Esophagus squamous epithelium (tissue), 5 donors: ENCODE data around the gene CFAP70. TPM values are rescaled to one million over a fixed set of nuclear protein-coding genes. Genes with fewer than 3 reads are reported as not detected.

ENCODE experiments used
- DNase-seq: peaks from one replicate; lab custom pipeline; 2025; lab: John Stamatoyannopoulos, UW
- H3K27ac ChIP-seq, 4 donors: fragments of 200-600 bp; sonication (generic); one replicate each; pipeline ENCODE4 v1.5.1; 2016 to 2019; ENCODE audit warnings: mild to moderate bottlenecking in 1 of 4
- H3K27me3 ChIP-seq, 4 donors: fragments of 200-600 bp; sonication (generic); 1 replicate in 3 of 4; 2 replicates in 1 of 4; pipeline versions ENCODE4 v1.5.1 to v1.6.0; 2017 to 2021; ENCODE audit warnings: antibody characterized with exemption in 1 of 4
- H3K36me3 ChIP-seq, 3 donors: fragments of 200-600 bp; sonication (generic); one replicate each; pipeline ENCODE4 v1.5.1; 2016 to 2019
- H3K4me1 ChIP-seq, 3 donors: fragments of 200-600 bp; sonication (generic); one replicate each; pipeline ENCODE4 v1.5.1; 2017 to 2019
- H3K4me3 ChIP-seq, 4 donors: fragments of 200-600 bp; sonication (generic); 1 replicate in 3 of 4; 2 replicates in 1 of 4; pipeline ENCODE4 v1.5.1; 2016 to 2019; ENCODE audit warnings: mild to moderate bottlenecking in 2 of 4, moderate library complexity in 1 of 4
- H3K9me3 ChIP-seq, 3 donors: fragments of 200-600 bp; sonication (generic); one replicate each; pipeline ENCODE4 v1.5.1; 2016 to 2019
- CTCF ChIP-seq, 6 experiments: fragments of 450-650 bp in 4 of 6; fragments of 200-600 bp in 2 of 6; sonication (generic) in 2 of 6; IDR thresholded peaks; one replicate each; pipeline ENCODE4 v1.5.1; 2016 to 2019; ENCODE audit warnings: antibody characterized with exemption in 6 of 6, mild to moderate bottlenecking in 4 of 6, moderate library complexity in 4 of 6
- POLR2A ChIP-seq, 4 donors: fragments of 450-650 bp; IDR thresholded peaks; one replicate each; pipeline ENCODE4 v1.6.1; 2017; ENCODE audit warnings: antibody characterized with exemption in 4 of 4, mild to moderate bottlenecking in 4 of 4, moderate library complexity in 3 of 4
- WGBS, 2 donors: methylation state at CpG; one replicate each; pipeline ENCODE4 v1.1.5; 2018; 5-methylcytosine and 5-hydroxymethylcytosine counted together
- intact Hi-C: fragments of 100-400 bp; cut with DNase I; formaldehyde crosslinking; loops from one replicate; pipeline ENCODE4 v1.15.0; 2022
- total RNA-seq, 4 donors: library from RNA; depleted of rRNA; stranded (reverse); fragments of >200 nt; gene quantifications; one replicate each; pipeline ENCODE4 v1.1.0, GENCODE V29; 2016
- donor health status: DM: yes; HTN: yes; CAD: no.

Gene CFAP70
- total RNA-seq, 4 donors from 2014 or later = 0.22 to 2.5 (median 0.66) TPM

GRCh38 chr10:73210395-73211105, 148.1 kb downstream of the CFAP70 start:
- WGBS, 2 donors = 94 to 100% methylated on average over 3 of the region's 3 CpGs
- DNase-seq = no peak
- no peak overlapping the region for H3K27ac ChIP-seq
- H3K27me3 ChIP-seq = no peaks in the 10 kb centered on the region
- no peaks in the 10 kb centered on the region for H3K4me1 ChIP-seq
- no peak overlapping the region for H3K4me3 ChIP-seq
- H3K9me3 ChIP-seq = no peaks in the 10 kb centered on the region
- TF ChIP-seq POLR2A (IDR thresholded peaks at IDR 0.05) (no peak), CTCF (IDR thresholded peaks at IDR 0.05) (no peak)
- intact Hi-C loops = no loop called here
- H3K36me3 ChIP-seq = peaks cover 0 to 60% (median 8%) of the 10 kb centered on the region in 3 donors

GRCh38 chr10:73209705-73210104, 149.0 kb downstream of the CFAP70 start:
- Histone ChIP-seq H3K27ac (no peak overlapping the region), H3K4me1 (no peaks in the 10 kb centered on the region), H3K9me3 (no peaks in the 10 kb centered on the region), H3K4me3 (no peak overlapping the region), H3K36me3 (peaks cover 0 to 56% (median 8%) of the 10 kb centered on the region in 3 donors), H3K27me3 (no peaks in the 10 kb centered on the region)
- 33 to 48% methylated on average over 1 of the region's 1 CpG for WGBS, 2 donors
- TF ChIP-seq CTCF (IDR thresholded peaks at IDR 0.05) = no peak
- no peak for TF ChIP-seq POLR2A (IDR thresholded peaks at IDR 0.05)
- no peak for DNase-seq
- intact Hi-C loops = no loop called here

GRCh38 chr10:73207883-73208282, 150.8 kb downstream of the CFAP70 start:
- TF ChIP-seq POLR2A (IDR thresholded peaks at IDR 0.05) = no peak
- TF ChIP-seq CTCF (IDR thresholded peaks at IDR 0.05) = no peak
- H3K4me3 ChIP-seq = no peak overlapping the region
- no peak for DNase-seq
- no peaks in the 10 kb centered on the region for H3K27me3 ChIP-seq
- WGBS, 2 donors = 70% methylated on average over 2 of the region's 2 CpGs
- no peaks in the 10 kb centered on the region for H3K9me3 ChIP-seq
- peaks cover 0 to 46% (median 8%) of the 10 kb centered on the region in 3 donors for H3K36me3 ChIP-seq
- H3K27ac ChIP-seq = no peak overlapping the region
- no peaks in the 10 kb centered on the region for H3K4me1 ChIP-seq
- intact Hi-C loops = no loop called here

- H3K9me3 ChIP-seq = no peaks in the 10 kb centered on the region
- TF ChIP-seq CTCF (IDR thresholded peaks at IDR 0.05) (no peak), POLR2A (IDR thresholded peaks at IDR 0.05) (no peak)
- H3K27ac ChIP-seq = no peak overlapping the region
- intact Hi-C loops = no loop called here
- H3K4me1 ChIP-seq = no peaks in the 10 kb centered on the region
- H3K36me3 ChIP-seq = peaks cover 0 to 47% (median 8%) of the 10 kb centered on the region in 3 donors
- no peak overlapping the region for H3K4me3 ChIP-seq
- H3K27me3 ChIP-seq = no peaks in the 10 kb centered on the region
- no peak for DNase-seq
- WGBS, 2 donors = 90% methylated on average over 3 to 5 of the region's 5 CpGs
Measured at GRCh38 chr10:73206385-73206784, 152.3 kb downstream of the CFAP70 start.

- Histone ChIP-seq H3K4me3 (no peak overlapping the region), H3K4me1 (no peaks in the 10 kb centered on the region), H3K27me3 (no peaks in the 10 kb centered on the region), H3K27ac (no peak overlapping the region), H3K36me3 (peaks cover 0 to 45% (median 6%) of the 10 kb centered on the region in 3 donors), H3K9me3 (no peaks in the 10 kb centered on the region)
- intact Hi-C loops = no loop called here
- DNase-seq = no peak
- WGBS, 2 donors = 84 to 100% methylated on average over 1 of the region's 1 CpG
- TF ChIP-seq POLR2A (IDR thresholded peaks at IDR 0.05) (no peak), CTCF (IDR thresholded peaks at IDR 0.05) (no peak)
Measured at GRCh38 chr10:73205890-73206289, 152.8 kb downstream of the CFAP70 start.
